Common myeloid progenitor, CD34-positive (primary cell): ENCODE measurements around the gene EFCAB5.

Experiments used
- CTCF ChIA-PET: fragments of 350-600 bp; sonication (Branson Sonifier 250); formaldehyde crosslinking; loops from one replicate; lab custom pipeline; 2021; ENCODE audit warnings: antibody characterized with exemption; lab: Charles Lee
- POLR2A ChIA-PET: fragments of 350-600 bp; sonication (Branson Sonifier 250); formaldehyde crosslinking; loops from one replicate; lab custom pipeline; 2021; ENCODE audit warnings: antibody characterized with exemption; lab: Charles Lee
- DNase-seq, 3 donors: peaks; one replicate each; pipeline versions ENCODE4 v3.0.0 to v3.0.0-alpha.2; 2013
- H3K27ac ChIP-seq, 2 experiments: 1 replicate in 1 of 2; 2 replicates in 1 of 2; pipeline ENCODE4 v1.7.0; 2013; ENCODE audit warnings: inconsistent platforms in 2 of 2, low read length in 2 of 2, mild to moderate bottlenecking in 2 of 2, low read depth in 1 of 2, moderate library complexity in 1 of 2; ENCODE audit not compliant: severe bottlenecking in 2 of 2, insufficient read depth in 1 of 2, poor library complexity in 1 of 2
- H3K27me3 ChIP-seq, 5 experiments: replicated peaks in 2 of 5; 1 replicate in 3 of 5; 2 replicates in 2 of 5; pipeline versions ENCODE4 v1.6.1 to v1.7.0; 2013; ENCODE audit warnings: low read length in 4 of 5, mild to moderate bottlenecking in 2 of 5, moderate library complexity in 2 of 5, inconsistent platforms in 1 of 5; ENCODE audit not compliant: insufficient read depth in 5 of 5, control insufficient read depth in 4 of 5
- H3K36me3 ChIP-seq, 4 experiments: 1 replicate in 2 of 4; 2 replicates in 2 of 4; pipeline versions ENCODE4 v1.6.1 to v1.7.0; 2013; ENCODE audit warnings: low read length in 3 of 4, control low read depth in 1 of 4, mild to moderate bottlenecking in 1 of 4; ENCODE audit not compliant: control insufficient read depth in 4 of 4, insufficient read depth in 4 of 4
- H3K4me1 ChIP-seq, 4 experiments: 1 replicate in 3 of 4; 2 replicates in 1 of 4; pipeline versions ENCODE4 v1.6.1 to v1.7.1; 2013; ENCODE audit warnings: low read length in 3 of 4, mild to moderate bottlenecking in 3 of 4, control low read depth in 1 of 4, inconsistent platforms in 1 of 4, moderate library complexity in 1 of 4; ENCODE audit not compliant: control insufficient read depth in 4 of 4, insufficient read depth in 4 of 4; ENCODE audit errors: control extremely low read depth in 1 of 4
- H3K4me3 ChIP-seq, 7 experiments: 1 replicate in 4 of 7; 2 replicates in 3 of 7; pipeline versions ENCODE4 v1.5.1 to v1.7.0; 2013; ENCODE audit warnings: mild to moderate bottlenecking in 7 of 7, low read length in 6 of 7, moderate library complexity in 6 of 7, inconsistent platforms in 2 of 7, low read depth in 2 of 7, control low read depth in 1 of 7; ENCODE audit not compliant: insufficient read depth in 4 of 7, control insufficient read depth in 1 of 7; ENCODE audit errors: extremely low read depth in 1 of 7
- H3K9me3 ChIP-seq, 5 experiments: 1 replicate in 4 of 5; 2 replicates in 1 of 5; pipeline versions ENCODE4 v1.6.1 to v1.7.1; 2013; ENCODE audit warnings: low read length in 4 of 5, mild to moderate bottlenecking in 2 of 5, inconsistent platforms in 1 of 5, low read depth in 1 of 5, moderate library complexity in 1 of 5; ENCODE audit not compliant: control insufficient read depth in 4 of 5, insufficient read depth in 2 of 5; ENCODE audit errors: control extremely low read depth in 1 of 5
- WGBS: methylation state at CpG from one replicate; pipeline ENCODE4 v1.1.5; 2013; ENCODE audit not compliant: insufficient coverage; 5-methylcytosine and 5-hydroxymethylcytosine counted together

Gene EFCAB5

GRCh38 chr17:30093463-30094147 is 152.2 kb downstream of the EFCAB5 start:
- H3K4me1 ChIP-seq = peaks cover 0 to 4% (median under 1%) of the 10 kb centered on the region in 4 experiments
- CTCF ChIA-PET = interaction anchor here (0.9 to 8.1 kb wide), 21 partner anchors 9 to 499 kb away, joined by 3 to 81 read pairs (median 5); partner anchors contain the start of gene SSH2
- no peaks in the 10 kb centered on the region for H3K9me3 ChIP-seq
- DNase-seq = peak; percentile 44 to 61 (median 49)
- 60% methylated on average over 4 of the region's 12 CpGs for WGBS
- no peak overlapping the region for H3K27ac ChIP-seq
- POLR2A ChIA-PET = interaction anchor here (0.6 kb wide), 1 partner anchor 302 kb away, joined by 4 read pairs; no protein-coding TSS in a partner anchor
- no peaks in the 10 kb centered on the region for H3K27me3 ChIP-seq
- no peaks in the 10 kb centered on the region for H3K36me3 ChIP-seq
- no peak overlapping the region for H3K4me3 ChIP-seq

DNA sequence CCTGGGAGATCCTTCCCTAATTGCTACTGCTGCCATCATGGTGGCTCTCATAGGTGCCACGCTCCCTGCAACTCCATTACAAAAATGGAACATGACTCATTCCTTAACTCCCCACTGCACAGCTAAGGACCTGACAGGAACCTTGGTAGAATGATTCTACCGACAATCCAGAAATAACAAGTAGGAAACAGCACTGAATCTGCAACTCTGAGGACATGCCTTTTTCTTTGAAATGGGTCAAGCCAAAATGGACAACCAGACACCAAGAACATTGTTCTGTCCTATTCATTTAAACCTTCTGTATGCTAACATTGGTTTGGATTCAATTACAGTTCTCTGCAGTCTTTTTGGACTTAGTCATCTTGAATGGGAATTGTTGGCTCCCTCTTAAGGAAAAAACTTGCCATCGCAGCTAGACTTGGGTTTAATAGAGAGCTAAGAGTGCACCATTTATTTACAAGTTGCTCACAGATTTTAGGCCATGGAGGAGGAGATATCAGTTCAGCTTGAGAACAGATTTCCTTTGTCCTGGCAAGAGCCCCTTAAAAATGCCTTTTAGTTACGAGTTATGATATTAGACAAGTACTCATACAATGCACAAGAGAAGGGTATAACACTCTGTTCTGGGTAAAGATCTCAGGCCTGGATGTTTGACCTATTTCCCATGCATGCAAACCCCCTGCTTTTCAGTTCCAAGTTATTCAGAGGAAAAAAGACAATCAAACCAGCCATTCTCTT is 154.2 kb downstream of the EFCAB5 start:
- Histone ChIP-seq H3K36me3 (no peaks in the 10 kb centered on the region), H3K4me3 (no peak overlapping the region), H3K4me1 (peaks cover 0 to 4% (median under 1%) of the 10 kb centered on the region in 4 experiments), H3K9me3 (no peaks in the 10 kb centered on the region), H3K27me3 (no peaks in the 10 kb centered on the region), H3K27ac (no peak overlapping the region)
- whole genome bisulfite sequencing = 100% methylated on average over 2 of the region's 4 CpGs
- DNase-seq = peak; percentile 52 to 74 (median 67)
- ChIA-PET POLR2A (no interaction called here), CTCF (interaction anchor here (0.5 to 8.1 kb wide), 6 partner anchors 10 to 456 kb away, joined by 3 to 81 read pairs (median 4); no protein-coding TSS in a partner anchor)

- no peaks in the 10 kb centered on the region for H3K36me3 ChIP-seq
- no peak overlapping the region for H3K27ac ChIP-seq
- CTCF ChIA-PET = interaction anchor here (0.5 to 8.6 kb wide), 3 partner anchors 8 to 311 kb away, joined by 3 to 81 read pairs (median 18); no protein-coding TSS in a partner anchor
- 76% methylated on average over 4 of the region's 4 CpGs for WGBS
- H3K27me3 ChIP-seq = no peaks in the 10 kb centered on the region
- H3K9me3 ChIP-seq = no peaks in the 10 kb centered on the region
- POLR2A ChIA-PET = no interaction called here
- no peak for DNase-seq
- H3K4me1 ChIP-seq = peaks cover 0 to 7% (median 3%) of the 10 kb centered on the region in 4 experiments
- H3K4me3 ChIP-seq = no peak overlapping the region
Measured at GRCh38 chr17:30101686-30102390, 160.4 kb downstream of the EFCAB5 start.

GRCh38 chr17:30103921-30104320 is 162.5 kb downstream of the EFCAB5 start:
- Histone ChIP-seq H3K36me3 (no peaks in the 10 kb centered on the region), H3K27me3 (no peaks in the 10 kb centered on the region), H3K4me1 (peaks cover 0 to 7% (median 3%) of the 10 kb centered on the region in 4 experiments), H3K27ac (no peak overlapping the region), H3K4me3 (no peak overlapping the region), H3K9me3 (no peaks in the 10 kb centered on the region)
- DNase-seq = no peak
- POLR2A ChIA-PET = interaction anchor here (2.4 kb wide), 1 partner anchor 13 kb away, joined by 7 read pairs; the partner anchor contains the start of gene NSRP1
- no CpG with 5 or more reads among the region's 1 CpG for WGBS
- CTCF ChIA-PET = interaction anchor here (0.6 to 8.6 kb wide), 10 partner anchors 9 to 232 kb away, joined by 3 to 81 read pairs (median 10); no protein-coding TSS in a partner anchor

DNA sequence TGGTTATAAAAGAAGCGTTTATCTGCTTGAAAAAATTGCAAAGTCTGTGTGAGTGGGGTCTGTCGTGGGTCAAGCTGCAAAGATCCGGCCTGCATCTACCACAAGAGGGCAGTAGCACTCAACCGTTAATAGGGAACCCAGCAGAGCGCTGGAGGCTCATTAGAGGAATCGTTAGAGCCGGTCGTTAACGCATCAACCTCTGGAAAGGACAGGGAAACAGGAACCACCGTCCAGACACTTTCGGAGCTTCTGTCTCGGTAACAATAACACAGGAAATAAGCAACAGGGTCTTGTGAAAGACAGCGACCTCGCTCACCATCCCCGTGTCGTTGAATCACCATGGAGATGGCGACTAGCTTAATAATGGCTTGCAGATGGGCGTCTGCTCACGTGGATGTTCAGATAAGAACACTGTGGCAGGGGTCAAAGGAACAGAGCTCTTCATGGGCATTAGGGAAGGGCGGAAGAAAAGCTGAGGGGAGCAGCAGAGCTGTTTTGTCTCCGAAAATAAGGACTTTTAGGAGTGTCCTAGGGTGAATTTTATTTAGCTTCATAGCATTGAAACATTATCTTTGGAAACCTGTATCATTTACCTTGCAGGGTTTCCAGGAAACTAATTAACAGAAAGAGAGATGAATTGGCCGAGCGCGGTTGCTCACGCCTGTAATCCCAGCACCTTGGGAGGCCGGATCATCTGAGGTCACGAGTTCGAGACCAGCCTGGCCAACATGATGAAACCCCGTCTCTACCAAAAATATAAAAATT is 163.3 kb downstream of the EFCAB5 start:
- WGBS = 18% methylated on average over 25 of the region's 29 CpGs
- ChIA-PET CTCF (interaction anchor here (0.6 to 8.6 kb wide), 25 partner anchors 8 to 263 kb away, joined by 3 to 81 read pairs (median 4); partner anchors contain the start of gene BLMH), POLR2A (interaction anchor here (0.6 to 2.4 kb wide), 3 partner anchors 13 to 1380 kb away, joined by 3 to 7 read pairs (median 5); partner anchors contain the start of gene NSRP1)
- no peaks in the 10 kb centered on the region for H3K9me3 ChIP-seq
- no peaks in the 10 kb centered on the region for H3K27me3 ChIP-seq
- no peaks in the 10 kb centered on the region for H3K36me3 ChIP-seq
- H3K4me3 ChIP-seq = peak overlapping the region; percentile 20 to 87 (median 61)
- peak overlapping the region in 1 of 2 experiments; percentile 41 for H3K27ac ChIP-seq
- DNase-seq = peak; percentile 87 to 94 (median 94)
- peaks cover 0 to 7% (median 3%) of the 10 kb centered on the region in 4 experiments for H3K4me1 ChIP-seq

GRCh38 chr17:30112794-30113193 is 171.4 kb downstream of the EFCAB5 start:
- H3K27ac ChIP-seq = no peak overlapping the region
- H3K4me1 ChIP-seq = peaks cover 2 to 14% (median 9%) of the 10 kb centered on the region in 4 experiments
- CTCF ChIA-PET = interaction anchor here (1.1 to 3.1 kb wide), 3 partner anchors 10 to 14 kb away, joined by 3 to 18 read pairs (median 16); no protein-coding TSS in a partner anchor
- no peaks in the 10 kb centered on the region for H3K9me3 ChIP-seq
- POLR2A ChIA-PET = no interaction called here
- H3K4me3 ChIP-seq = no peak overlapping the region
- H3K36me3 ChIP-seq = no peaks in the 10 kb centered on the region
- DNase-seq = no peak
- no peaks in the 10 kb centered on the region for H3K27me3 ChIP-seq
